Umbilical cord (tissue), 2 donors: ENCODE results near the gene NPPB. TPM values are rescaled to one million over a fixed set of nuclear protein-coding genes. Genes with fewer than 3 reads are reported as not detected.

ENCODE experiments used
- DNase-seq: peaks from one replicate; pipeline ENCODE4 v3.0.0-alpha.2; 2015; ENCODE audit warnings: low spot score
- total RNA-seq: library from RNA; depleted of rRNA; stranded (reverse); fragments of >200 nt; gene quantifications from one replicate; pipeline ENCODE4 v1.2.3, GENCODE V29; 2014; ENCODE audit warnings: low replicate concordance; ENCODE audit not compliant: insufficient read depth

Gene NPPB
- total RNA-seq, 1 donor from 2014 or later = not detected

DNA sequence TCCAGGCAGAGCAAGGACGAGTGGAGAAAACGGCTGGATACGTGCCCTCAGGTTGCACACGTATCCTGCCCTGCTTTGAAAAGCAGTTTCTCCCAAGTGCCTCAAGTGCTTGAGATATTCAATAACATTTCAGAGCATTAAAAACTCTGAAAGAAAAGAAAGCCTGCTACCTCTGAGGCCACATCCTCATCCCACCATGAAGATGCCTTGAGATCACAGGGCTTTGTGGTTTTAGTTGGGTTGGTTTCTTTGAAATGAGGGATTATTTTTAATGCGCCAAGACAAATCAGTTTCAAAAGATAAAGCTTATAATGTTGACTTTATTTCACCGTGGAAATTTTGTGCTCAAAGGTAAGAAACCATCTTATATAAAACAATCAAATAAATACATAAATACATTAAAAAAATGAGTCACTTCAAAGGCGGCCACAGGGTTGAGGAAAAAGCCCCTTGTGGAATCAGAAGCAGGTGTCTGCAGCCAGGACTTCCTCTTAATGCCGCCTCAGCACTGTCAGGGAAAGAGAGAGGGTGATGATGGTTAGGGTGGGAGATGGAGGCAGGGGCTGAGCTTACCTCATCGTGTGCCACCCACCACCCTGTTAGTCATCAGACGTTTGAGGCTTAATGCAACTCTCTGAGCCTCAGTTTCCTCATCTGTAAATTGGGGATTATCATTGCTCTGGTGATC lies 1.4 kb downstream of the NPPB start:
- no peak for DNase-seq

DNA sequence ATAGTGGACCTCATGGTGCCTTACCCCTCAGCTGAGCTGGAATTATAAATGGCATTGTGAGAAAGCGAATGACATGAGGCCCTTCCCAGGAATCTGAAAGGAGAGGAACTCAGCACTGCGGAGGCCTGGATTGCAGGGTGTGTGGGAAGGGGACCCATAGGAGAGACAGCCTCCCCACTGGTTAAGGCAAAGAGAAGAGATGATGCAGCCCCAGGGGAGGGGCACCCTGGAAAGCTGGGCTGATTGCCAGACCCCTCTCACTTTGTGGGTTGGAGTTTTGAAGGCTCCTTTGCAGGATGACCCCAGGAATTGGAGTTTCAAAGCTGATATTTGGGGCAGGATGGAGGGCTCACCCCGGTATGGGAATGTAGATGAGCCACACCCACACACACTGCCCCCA lies 2.0 kb downstream of the NPPB start:
- DNase-seq = no peak

DNA sequence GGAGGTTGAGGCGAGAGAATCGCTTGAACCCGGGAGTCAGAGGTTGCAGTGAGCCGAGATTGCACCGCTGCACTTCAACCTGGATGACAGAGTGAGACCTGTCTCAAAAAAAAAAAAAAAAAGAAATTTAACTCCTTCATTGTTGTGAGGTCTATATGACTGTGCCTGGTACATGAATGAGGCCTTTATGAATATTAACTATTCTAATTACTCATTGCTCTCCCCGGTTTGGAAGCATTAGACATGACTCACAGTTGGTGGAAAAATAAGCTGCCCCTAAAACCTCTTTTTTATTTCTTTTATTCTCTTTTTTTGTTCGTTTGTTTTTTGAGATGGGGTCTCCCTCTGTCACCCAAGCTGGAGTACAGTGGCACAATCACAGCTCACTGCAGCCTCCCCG lies 3.3 kb downstream of the NPPB start:
- DNase-seq = no peak

DNA sequence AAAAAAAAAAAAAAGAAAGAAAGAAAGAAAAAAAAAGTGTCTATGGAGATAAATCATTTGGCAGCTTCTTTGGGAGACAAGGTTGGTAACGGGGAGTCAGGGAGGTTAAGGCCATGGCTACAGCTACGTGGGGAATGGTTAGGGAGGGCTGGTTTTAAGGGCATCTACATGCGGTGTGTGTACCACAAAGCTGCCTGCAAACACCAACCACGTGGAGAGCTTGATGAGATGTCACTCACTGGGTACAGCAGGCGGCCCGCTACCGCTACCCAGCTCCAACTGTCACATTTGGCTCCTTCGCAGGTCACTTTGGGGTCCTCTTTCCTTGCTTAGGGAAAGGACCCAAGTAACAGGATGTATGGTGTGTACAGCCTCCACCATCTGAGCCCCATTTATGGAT lies 4.2 kb downstream of the NPPB start:
- no peak for DNase-seq

DNA sequence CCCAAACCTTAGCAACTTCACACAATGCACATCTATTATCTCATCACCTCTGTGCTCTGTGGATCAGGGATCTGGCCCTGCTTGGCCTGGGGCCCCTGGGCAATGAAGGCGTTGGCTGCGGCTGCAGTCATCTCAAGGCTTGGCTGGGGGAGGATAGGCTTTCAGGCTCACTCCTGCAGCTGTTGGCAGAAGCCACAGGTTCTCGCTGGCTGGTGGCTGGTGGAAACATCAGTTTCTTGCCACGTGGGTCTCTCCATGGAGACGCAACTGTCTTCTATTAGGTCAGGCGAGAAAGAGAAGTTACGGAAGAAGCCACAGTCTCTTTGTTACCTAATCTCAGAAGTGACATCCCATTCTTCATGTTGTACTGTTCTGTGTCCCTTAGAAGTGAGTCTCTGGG lies 7.6 kb downstream of the NPPB start:
- DNase-seq = no peak

DNA sequence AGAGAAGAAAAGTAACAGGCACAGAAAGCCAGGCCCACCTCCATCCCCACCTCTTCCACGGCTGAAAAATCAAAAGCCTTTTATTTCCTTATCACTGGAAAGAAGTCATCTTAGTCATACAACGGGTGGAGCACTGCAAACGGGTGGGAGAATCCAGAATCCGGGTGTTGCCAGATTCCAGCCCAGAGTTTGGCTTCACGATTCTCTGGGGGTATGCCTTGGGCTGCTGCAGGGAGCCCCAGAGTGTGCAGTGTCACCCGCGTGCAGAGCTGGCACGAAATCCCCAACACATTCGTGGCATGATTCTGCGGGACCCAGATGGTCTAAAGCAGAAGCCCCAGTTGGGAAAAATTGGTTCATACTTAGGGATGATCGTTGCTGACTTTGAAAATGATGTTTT lies 8.6 kb downstream of the NPPB start:
- DNase-seq = no peak

DNA sequence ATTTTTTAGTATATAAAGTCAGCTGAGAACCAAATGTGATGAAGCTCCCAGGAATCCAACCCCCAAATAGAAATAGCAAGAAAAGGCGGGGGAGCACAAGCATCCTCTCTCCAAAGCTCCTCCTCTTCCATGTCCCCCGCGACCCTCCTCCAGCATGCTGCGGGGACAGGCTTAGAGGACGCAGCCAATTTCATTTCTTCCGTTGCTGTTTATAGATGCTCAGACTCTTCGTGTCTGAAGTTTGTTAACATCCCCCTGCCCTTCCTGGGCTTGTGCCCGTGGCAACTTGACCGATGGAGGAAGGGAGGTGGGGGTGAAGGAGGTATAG lies 10.4 kb downstream of the NPPB start:
- DNase-seq = no peak

DNA sequence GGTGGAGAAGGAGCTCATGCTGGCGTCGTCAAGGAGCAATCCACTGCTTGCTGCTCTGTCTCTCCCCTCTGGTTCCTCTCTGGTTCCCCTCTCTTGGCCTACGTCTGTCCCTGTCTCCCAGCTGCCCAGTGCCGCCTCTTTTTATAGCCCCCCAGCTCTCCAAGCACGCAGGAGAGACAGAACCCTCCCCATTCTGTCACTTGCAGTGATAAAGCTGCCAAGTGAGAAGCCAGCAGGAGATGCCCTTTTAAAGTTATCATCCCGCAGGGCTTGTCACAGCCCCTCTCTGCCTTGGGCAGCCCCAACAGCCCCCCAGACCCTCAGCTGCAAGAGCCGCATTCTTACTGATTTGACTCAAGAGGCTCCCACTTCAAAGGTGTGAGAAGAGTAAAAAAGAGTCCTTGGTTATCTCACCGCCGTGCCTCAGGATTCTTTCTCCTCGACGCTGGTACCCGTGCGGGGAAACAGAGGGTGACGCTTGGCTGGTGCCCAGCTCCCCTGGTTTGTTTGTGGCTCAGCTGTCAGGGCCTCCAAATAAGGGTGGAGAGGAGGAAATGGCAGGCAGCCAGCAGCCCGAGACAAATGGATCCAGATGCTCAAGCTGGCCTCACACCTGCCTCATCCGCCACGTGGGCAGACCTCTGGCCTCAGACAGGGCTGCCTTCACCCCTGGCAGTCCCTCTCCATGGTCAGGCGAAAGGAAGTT lies 10.9 kb downstream of the NPPB start, which contains the start of gene NPPA:
NPPA (minus strand) TSS at position 117 of the 706 bp plus-strand sequence; CDS start at position 18, 99 bp downstream.
- DNase-seq = no peak

DNA sequence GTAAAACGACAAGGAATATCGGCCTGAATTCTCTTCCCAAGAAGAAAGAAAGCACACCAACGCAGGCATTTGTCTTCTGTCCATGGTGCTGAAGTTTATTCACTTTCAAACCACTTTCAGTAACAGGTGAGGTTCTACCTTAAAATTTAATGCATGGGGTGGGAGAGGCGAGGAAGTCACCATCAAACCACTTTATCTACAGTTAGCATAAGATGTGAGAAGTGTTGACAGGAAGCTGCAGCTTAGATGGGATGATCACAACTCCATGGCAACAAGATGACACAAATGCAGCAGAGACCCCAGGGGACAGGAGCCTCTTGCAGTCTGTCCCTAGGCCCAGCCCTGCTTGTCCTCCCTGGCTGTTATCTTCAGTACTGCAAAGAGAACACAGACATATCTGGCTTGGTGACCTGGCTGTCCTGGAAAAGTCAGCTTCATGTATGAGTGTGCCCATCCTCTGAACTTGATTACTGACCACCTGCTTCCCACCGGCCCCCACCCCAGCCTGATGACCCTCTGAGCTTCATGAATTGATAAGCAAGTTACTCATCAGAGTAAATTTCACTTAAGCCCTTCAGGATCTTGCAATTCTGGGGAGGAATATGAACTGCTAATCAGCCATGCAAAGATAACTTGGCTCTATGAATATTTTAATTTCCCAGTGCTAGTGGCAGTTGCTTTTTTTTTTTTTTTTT lies 13.0 kb downstream of the NPPB start:
- DNase-seq = peak; percentile 42

DNA sequence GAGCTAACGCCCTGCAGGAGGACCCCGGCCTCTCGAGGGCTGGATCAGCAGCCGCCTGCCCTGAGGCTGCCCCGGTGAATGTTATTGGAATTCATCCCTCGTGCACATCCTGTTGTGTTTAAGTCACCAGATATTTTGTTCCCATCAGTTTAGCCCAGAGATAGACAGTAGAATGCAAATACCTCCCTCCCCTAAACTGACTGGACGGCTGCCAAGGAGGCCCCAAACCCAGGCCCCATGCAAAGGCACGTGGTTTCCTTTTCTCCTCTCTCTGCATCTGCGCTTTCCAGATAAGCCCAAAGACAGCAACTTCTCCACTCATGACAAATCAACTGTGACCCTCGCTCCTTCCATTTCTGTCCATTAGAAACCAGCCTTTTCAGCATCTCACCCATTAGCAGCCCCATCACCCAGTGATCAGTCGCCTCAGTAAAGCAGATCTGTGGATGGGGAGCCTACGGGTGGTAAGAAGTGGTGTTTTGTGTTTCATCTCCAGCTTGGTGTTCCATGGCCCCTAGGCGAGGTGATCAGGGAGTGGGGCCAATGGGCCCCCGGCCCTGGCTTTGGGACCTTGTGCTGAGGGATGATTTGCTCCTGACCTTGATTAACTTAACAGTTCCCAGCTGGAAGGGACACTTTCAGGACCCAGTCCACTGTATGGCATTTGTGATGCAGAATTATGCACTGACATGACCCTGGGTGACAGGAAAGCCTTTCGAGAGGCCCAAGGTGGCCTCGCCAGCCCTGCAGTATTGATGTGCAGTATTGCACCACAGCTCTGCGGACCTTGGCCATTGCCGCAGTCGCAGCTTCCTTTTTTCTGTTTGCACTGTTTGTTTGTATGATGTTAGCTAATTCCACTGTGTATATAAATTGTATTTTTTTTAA lies 16.3 kb downstream of the NPPB start:
- DNase-seq = peak; percentile 67

DNA sequence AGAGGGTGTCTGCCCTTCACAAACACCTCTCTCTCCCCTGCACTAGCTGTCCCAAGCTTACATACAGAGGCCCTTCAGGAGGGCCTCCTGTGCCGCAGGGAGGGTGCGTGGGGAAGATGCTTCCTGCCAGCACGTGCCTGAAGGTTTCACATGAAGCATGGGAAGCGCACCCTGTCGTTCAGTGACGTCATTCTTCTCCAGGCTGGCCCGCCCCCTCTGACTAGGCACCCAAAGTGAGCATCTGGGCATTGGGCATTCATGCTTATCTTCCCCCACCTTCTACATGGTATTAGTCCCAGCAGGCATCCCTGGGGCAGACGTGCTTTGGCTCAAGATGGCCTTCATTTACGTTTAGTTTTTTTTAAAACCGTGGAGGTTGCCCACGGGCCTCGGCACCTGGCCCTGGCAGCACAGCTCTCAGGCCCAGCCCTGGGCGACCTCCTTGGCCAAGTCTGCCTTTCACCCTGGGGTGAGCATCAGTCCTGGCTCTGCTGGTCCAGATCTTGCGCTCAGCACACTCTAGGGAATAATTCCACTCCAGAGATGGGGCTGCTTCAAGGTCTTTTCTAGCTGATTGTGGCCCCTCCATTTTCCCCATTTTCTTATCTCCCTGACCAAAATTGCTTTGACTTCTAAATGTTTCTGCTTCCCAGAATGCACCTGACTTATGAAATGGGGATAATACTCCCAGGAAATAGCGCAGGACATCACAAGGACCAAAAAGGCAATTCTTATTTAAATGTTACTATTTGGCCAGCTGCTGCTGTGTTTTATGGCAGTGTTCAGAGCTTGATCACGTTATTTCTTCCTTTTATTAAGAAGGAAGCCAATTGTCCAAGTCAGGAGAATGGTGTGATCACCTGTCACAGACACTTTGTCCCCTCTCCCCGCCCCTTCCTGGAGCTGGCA lies 17.2 kb downstream of the NPPB start:
- DNase-seq = no peak

DNA sequence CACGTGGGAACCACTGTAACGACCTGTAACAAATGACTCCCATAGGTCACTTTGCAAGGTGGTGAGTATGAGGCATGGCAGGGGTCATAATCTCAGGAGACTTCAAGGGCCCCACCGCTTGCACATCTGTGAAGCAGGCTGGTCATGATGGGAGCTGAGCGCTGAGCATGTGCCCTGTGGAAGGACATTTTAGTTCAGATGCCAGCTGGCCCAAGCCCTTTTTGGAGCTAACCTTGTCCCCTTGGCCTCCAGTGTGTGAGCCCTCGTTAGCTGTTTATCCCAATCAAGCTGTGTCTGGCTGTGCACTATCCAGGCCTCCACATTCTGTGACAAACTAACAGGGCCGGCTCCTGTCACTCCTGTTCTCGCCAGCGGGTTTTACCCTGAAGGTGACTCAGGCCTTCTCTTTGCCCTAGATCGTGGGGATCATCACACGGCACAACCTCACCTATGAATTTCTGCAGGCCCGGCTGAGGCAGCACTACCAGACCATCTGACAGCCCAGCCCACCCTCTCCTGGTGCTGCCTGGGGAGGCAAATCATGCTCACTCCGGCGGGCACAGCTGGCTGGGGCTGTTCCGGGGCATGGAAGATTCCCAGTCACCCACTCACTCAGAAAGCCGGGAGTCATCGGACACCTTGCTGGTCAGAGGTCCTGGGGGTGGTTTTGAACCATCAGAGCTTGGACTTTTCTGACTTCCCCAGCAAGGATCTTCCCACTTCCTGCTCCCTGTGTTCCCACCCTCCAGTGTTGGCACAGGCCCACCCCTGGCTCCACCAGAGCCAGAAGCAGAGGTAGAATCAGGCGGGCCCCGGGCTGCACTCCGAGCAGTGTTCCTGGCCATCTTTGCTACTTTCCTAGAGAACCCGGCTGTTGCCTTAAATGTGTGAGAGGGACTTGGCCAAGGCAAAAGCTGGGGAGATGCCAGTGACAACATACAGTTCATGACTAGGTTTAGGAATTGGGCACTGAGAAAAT lies 18.7 kb downstream of the NPPB start:
- DNase-seq = no peak

DNA sequence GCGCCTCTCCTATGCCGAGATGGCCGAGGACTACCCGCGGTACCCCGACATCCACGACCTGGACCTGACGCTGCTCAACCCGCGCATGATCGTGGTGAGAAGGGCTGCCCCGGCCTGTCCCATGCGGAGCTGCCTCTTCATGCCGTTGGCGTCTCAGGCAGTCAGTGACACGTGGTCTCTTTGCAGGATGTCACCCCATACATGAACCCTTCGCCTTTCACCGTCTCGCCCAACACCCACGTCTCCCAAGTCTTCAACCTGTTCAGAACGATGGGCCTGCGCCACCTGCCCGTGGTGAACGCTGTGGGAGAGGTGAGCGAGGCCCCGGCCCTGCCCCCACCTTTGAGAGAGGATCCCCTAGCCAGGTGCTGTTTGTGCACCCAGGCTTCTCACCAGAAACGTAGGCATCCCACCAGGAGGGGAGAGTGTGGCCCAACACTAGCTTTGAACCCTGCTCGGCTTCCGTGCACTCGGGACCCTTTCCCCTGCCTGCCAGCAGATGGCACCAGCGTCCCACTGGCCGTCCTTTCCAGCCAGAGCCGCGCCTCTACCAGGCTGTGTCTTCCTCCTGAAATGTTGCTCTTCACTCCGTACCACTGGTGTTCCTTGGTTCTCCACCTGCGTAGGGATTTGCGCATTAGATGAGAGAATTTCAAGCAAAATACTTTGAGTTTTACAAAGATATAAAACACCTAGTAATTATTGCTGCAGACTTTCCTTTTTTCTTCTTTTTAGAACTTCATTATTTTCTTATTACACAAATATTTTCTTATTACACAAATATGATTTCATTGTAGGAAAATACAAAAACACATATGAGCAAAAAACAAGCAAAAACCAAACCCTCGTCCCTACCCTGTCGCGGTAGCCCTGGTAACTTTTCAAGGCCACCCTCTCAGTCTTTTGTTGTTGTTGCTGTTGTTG lies 20.1 kb downstream of the NPPB start:
- peak; percentile 58 for DNase-seq

DNA sequence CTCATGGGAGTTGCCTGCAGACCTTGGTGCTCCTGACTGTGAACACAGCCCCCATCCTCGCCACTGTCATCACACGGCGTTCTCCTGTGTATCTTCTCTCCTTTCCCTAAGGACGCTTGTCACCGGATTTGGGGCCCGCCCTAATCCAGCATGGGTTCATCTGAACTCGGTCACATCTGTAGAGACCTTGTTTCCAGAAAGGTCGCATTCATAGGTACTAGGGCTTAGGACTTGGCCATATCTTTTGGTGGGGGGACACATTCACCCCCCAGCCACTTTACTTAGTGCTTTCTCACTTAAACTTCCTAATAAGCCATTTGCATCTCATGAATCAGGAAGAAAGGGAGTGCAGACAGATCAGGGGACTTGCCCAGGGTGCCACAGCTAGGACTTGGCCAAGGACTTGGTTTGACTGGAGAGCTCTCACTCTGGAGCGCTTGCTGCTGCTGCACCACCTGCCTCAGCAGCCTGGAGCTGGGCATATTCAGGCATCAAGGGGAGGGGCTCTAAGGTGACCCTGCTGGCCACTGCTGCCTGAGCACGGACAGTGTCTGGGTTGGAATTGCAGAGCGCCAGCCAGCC lies 20.9 kb downstream of the NPPB start:
- DNase-seq = no peak

DNA sequence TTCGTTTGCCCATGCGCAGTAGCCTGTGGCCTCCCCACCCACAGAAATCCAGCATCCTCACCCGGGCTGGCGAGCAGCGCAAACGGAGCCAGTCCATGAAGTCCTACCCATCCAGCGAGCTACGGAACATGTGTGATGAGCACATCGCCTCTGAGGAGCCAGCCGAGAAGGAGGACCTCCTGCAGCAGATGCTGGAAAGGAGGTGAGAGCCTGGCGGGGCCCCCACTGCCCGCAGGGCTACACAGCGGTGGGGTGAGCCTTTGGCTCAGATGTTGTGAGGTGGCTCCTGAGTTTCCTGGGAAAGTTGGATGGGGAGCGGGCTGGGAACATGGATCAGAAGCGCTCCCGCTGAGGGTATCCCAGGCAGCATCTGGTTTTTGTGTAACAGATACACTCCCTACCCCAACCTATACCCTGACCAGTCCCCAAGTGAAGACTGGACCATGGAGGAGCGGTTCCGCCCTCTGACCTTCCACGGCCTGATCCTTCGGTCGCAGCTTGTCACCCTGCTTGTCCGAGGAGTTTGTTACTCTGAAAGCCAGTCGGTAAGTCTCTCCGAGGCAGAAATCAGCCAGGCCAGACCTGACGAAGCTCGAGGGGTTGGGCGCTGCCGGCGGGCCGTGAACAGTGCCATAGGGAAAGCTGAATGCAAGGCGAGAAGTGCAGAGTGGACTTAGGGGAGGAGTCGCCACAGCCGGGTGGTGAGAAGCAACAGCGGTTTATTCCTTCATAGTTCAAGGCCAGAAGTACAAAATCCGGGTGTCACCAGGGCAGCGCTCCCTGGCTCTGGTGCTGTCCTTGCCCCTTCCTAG lies 21.6 kb downstream of the NPPB start:
- no peak for DNase-seq

DNA sequence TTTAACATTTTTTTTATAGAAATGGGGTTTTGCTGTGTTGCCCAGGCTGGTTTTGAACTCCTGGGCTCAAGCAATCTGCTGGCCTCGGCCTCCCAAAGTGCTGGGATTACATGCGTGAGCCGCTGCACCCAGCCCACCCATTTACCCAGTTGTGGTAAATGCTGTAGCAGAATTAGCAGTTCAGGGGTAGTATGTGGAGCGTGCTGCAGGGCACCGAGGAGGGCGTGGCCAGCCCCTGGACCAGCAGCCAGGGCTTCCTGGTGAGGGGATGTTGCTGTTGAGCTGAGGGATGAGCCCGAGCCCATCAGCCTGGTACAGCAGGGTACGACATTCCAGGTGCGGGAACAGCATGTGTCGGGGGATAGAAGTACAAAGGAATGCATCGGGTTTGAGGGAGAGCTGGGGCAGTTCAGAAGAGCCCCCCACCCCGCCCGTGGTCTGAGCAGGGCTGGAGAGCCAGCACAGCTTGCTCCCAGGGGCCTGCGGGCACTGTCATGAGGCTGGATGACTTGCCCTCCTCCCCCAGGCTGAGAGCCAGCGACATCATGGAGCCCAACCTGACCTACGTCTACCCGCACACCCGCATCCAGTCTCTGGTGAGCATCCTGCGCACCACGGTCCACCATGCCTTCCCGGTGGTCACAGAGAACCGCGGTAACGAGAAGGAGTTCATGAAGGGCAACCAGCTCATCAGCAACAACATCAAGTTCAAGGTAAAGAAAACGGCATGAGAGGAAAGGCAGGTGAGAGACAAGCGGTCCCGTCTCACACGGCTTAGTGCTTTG lies 23.1 kb downstream of the NPPB start:
- DNase-seq = no peak
